HG02571 (cell line): ENCODE results near the gene CTTN.
"Not testable (repeated sequence)": the region's sequence is repeated elsewhere in the genome, so short reads cannot be mapped to it uniquely, and the experiment has no call there.

Experiments used
- ATAC-seq: cut with Tn5 transposase; IDR thresholded peaks from one replicate; pipeline ENCODE4 v1.9.1; 2021; ENCODE audit warnings: mild to moderate bottlenecking, moderate library complexity; ENCODE audit not compliant: unreplicated experiment

The CTTN gene

GRCh38 chr11:70408326-70408725 is 10.0 kb downstream of the CTTN start:
- ATAC-seq = not testable (repeated sequence)

GRCh38 chr11:70409437-70409836 is 11.1 kb downstream of the CTTN start:
- no peak for ATAC-seq

- ATAC-seq = no peak
Observed at GRCh38 chr11:70409871-70410270, 11.5 kb downstream of the CTTN start.

GRCh38 chr11:70410276-70411205 is 12.2 kb downstream of the CTTN start:
- ATAC-seq = no peak

- no peak for ATAC-seq
Observed at GRCh38 chr11:70411713-70412452, 13.6 kb downstream of the CTTN start.

GRCh38 chr11:70413151-70413550 is 14.8 kb downstream of the CTTN start:
- no peak for ATAC-seq

- no peak for ATAC-seq
Observed at GRCh38 chr11:70414341-70415100, 16.2 kb downstream of the CTTN start.

- ATAC-seq = no peak
Observed at GRCh38 chr11:70415191-70415590, 16.9 kb downstream of the CTTN start.

GRCh38 chr11:70415642-70416395 is 17.5 kb downstream of the CTTN start:
- no peak for ATAC-seq

- no peak for ATAC-seq
Observed at GRCh38 chr11:70416881-70417280, 18.6 kb downstream of the CTTN start.

- no peak for ATAC-seq
Observed at GRCh38 chr11:70418130-70418529, 19.8 kb downstream of the CTTN start.

- no peak for ATAC-seq
Observed at GRCh38 chr11:70419307-70420007, 21.1 kb downstream of the CTTN start.

- no peak for ATAC-seq
Observed at GRCh38 chr11:70420008-70420464, 21.7 kb downstream of the CTTN start.

- ATAC-seq = no peak
Observed at GRCh38 chr11:70420496-70420895, 22.2 kb downstream of the CTTN start.

- ATAC-seq = no peak
Observed at GRCh38 chr11:70421123-70421522, 22.8 kb downstream of the CTTN start.

- no peak for ATAC-seq
Observed at GRCh38 chr11:70422692-70423522, 24.6 kb downstream of the CTTN start.

- ATAC-seq = no peak
Observed at GRCh38 chr11:70423523-70424505, 25.5 kb downstream of the CTTN start.
